A673 (cell line): ENCODE measurements around the gene TTLL10. TPM values are rescaled to one million over a fixed set of nuclear protein-coding genes. Genes with fewer than 3 reads are reported as not detected.

ENCODE experiments used
- BruUV-seq: library from RNA; stranded (reverse); fragments of 400-500 nt; replicated peaks from 2 replicates; lab custom pipeline; 2021; lab: Mats Ljungman, UMichigan
- CTCF ChIA-PET: fragments of 300-600 bp; sonication (Branson Sonifier 250); formaldehyde crosslinking; loops from one replicate; lab custom pipeline; 2022; ENCODE audit warnings: antibody characterized with exemption; lab: Charles Lee
- POLR2A ChIA-PET: fragments of 300-600 bp; sonication (Branson Sonifier 250); formaldehyde crosslinking; loops from one replicate; lab custom pipeline; 2022; ENCODE audit warnings: antibody characterized with exemption; ENCODE audit not compliant: low non-redundant PET; lab: Charles Lee
- DNase-seq: peaks from one replicate; pipeline ENCODE4 v3.0.0-alpha.2; 2015; ENCODE audit warnings: low spot score
- H3K27ac ChIP-seq: fragments of 200-600 bp; sonication (generic); 2 replicates; pipeline ENCODE4 v1.5.1; 2016; ENCODE audit warnings: mixed run types, low read depth, mild to moderate bottlenecking, mixed read lengths, antibody characterized with exemption, low read length; ENCODE audit not compliant: poor library complexity, severe bottlenecking
- H3K27me3 ChIP-seq: fragments of 200-600 bp; sonication (generic); replicated peaks from 2 replicates; pipeline ENCODE4 v1.6.1; 2017; ENCODE audit warnings: mixed run types, low read depth, mild to moderate bottlenecking, mixed read lengths, antibody characterized with exemption, low read length; ENCODE audit not compliant: insufficient read depth, poor library complexity
- H3K36me3 ChIP-seq: fragments of 200-600 bp; sonication (generic); 2 replicates; pipeline ENCODE4 v1.6.1; 2016; ENCODE audit warnings: mixed run types, mild to moderate bottlenecking, mixed read lengths, antibody characterized with exemption, low read length; ENCODE audit not compliant: insufficient read depth, poor library complexity, severe bottlenecking
- H3K4me1 ChIP-seq: fragments of 200-600 bp; sonication (generic); 2 replicates; pipeline ENCODE4 v1.6.1; 2017; ENCODE audit warnings: mixed run types, mild to moderate bottlenecking, mixed read lengths, antibody characterized with exemption, low read length; ENCODE audit not compliant: insufficient read depth, poor library complexity, severe bottlenecking
- H3K4me3 ChIP-seq: fragments of 200-600 bp; sonication (generic); 2 replicates; pipeline ENCODE4 v1.5.1; 2016; ENCODE audit warnings: low read depth, mixed run types, mild to moderate bottlenecking, mixed read lengths, low read length; ENCODE audit not compliant: poor library complexity, severe bottlenecking
- H3K9me3 ChIP-seq: fragments of 200-600 bp; sonication (generic); 2 replicates; pipeline ENCODE4 v1.6.1; 2016; ENCODE audit warnings: mixed run types, low read depth, mild to moderate bottlenecking, mixed read lengths, antibody characterized with exemption, low read length; ENCODE audit not compliant: poor library complexity, severe bottlenecking
- CTCF ChIP-seq: fragments of 300-800, 200-600 bp; sonication (generic); conservative IDR thresholded peaks from 2 replicates; pipeline ENCODE4 v1.5.1; 2017; ENCODE audit warnings: low read depth, mild to moderate bottlenecking, antibody characterized with exemption, low read length, moderate library complexity, mixed read lengths
- EZH2 ChIP-seq: fragments of 200-600 bp; sonication (generic); IDR thresholded peaks from 2 replicates; pipeline ENCODE4 v1.6.1; 2017; ENCODE audit warnings: borderline replicate concordance, low read depth, mild to moderate bottlenecking, mixed read lengths, antibody characterized with exemption, low read length; ENCODE audit not compliant: poor library complexity, severe bottlenecking
- intact Hi-C: fragments of 100-400 bp; cut with micrococcal nuclease; formaldehyde crosslinking; loops from one replicate; pipeline ENCODE4 v1.10.0; 2022; ENCODE audit not compliant: unreplicated experiment
- total RNA-seq: library from RNA; stranded (reverse); gene quantifications from 2 replicates; pipeline ENCODE4 v1.2.3, GENCODE V29; 2021

TTLL10 gene
- total RNA-seq, 1 experiment from 2014 or later: not detected

GRCh38 chr1:1237874-1238701 lies 64.4 kb downstream of the TTLL10 start:
- intact Hi-C loops: no loop called here

GRCh38 chr1:1238702-1239178 lies 65.1 kb downstream of the TTLL10 start:
- no peaks in the 10 kb centered on the region for H3K9me3 ChIP-seq
- H3K4me1 ChIP-seq: peaks cover 3% of the 10 kb centered on the region
- POLR2A ChIA-PET: no interaction called here
- H3K4me3 ChIP-seq: no peak overlapping the region
- H3K27ac ChIP-seq: no peak overlapping the region
- CTCF ChIA-PET: no interaction called here
- TF ChIP-seq CTCF (no peak), EZH2 (no peak)
- intact Hi-C loops: no loop called here
- no peak for DNase-seq
- peaks cover 13% of the 10 kb centered on the region for H3K36me3 ChIP-seq
- BruUV-seq: no TSS peak
- H3K27me3 ChIP-seq: no peaks in the 10 kb centered on the region

More at GRCh38 chr1:1237874-1238701, 64.4 kb downstream of the TTLL10 start:
- POLR2A ChIA-PET: no interaction called here
- CTCF ChIA-PET: no interaction called here
- TF ChIP-seq CTCF (no peak), EZH2 (no peak)
- H3K9me3 ChIP-seq: no peaks in the 10 kb centered on the region
- peaks cover 10% of the 10 kb centered on the region for H3K4me1 ChIP-seq
- DNase-seq: no peak
- no peak overlapping the region for H3K27ac ChIP-seq
- no peak overlapping the region for H3K4me3 ChIP-seq
- no peaks in the 10 kb centered on the region for H3K27me3 ChIP-seq
- H3K36me3 ChIP-seq: peaks cover 17% of the 10 kb centered on the region
- BruUV-seq: no TSS peak

GRCh38 chr1:1239227-1239613 lies 65.5 kb downstream of the TTLL10 start:
- H3K27ac ChIP-seq: no peak overlapping the region
- H3K4me1 ChIP-seq: no peaks in the 10 kb centered on the region
- ChIA-PET POLR2A (no interaction called here), CTCF (no interaction called here)
- H3K9me3 ChIP-seq: no peaks in the 10 kb centered on the region
- no peaks in the 10 kb centered on the region for H3K27me3 ChIP-seq
- no peak overlapping the region for H3K4me3 ChIP-seq
- no peak for TF ChIP-seq EZH2
- TF ChIP-seq CTCF: no peak
- H3K36me3 ChIP-seq: peaks cover 8% of the 10 kb centered on the region
- intact Hi-C loops: no loop called here
- no peak for DNase-seq
- no TSS peak for BruUV-seq
